HG03342 (cell line): ENCODE data around the gene SYTL3.

Experiments
- ATAC-seq: cut with Tn5 transposase; IDR thresholded peaks from one replicate; pipeline ENCODE4 v1.9.1; 2021; ENCODE audit warnings: mild to moderate bottlenecking, moderate library complexity; ENCODE audit not compliant: unreplicated experiment

The SYTL3 gene

DNA sequence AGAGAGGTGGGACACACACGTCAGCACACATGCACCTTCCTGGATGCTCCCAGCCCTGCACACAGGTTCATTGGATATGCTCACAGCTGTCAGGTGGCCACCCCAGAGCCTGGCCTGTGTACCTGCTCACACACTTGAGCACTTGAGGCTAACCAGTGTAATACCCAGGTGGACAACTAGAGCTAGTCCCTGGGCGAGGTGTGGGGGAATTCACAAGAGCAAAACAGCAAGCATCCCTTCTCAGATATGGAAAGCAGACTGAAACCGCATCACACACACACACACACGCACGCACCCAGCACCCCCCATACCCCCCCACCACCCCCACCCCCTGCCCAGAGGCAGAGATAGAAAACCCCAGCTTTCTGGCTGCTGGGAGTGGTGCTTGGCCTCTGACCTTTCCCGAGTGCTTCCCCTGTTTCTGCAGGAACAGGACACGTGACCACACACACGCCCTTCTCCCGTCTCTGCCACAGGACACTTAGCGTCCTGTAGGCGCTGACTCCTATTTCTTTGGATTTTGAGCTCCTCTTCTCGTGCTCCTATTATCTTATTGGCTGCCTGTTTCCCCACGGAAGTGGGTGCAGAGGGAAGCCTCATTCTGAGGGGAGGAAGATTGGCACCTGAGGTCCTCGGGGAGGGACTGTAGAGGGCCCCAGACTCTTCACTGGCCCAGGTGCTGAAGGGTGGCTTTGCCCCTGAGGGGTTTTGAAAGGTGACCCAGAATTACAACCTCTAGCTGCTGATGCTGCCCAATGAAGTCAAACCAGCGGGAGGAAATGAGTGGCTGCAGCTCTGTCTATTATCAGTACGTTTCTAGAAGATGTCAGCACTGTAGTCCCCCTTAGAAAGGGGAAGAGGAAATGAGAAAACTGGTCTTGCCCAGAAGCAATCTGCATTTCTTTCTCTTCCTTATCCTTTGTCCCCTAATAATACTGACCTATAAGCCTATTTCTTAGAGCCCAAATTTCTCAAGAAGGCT, 65.8 kb downstream of the SYTL3 start:
- peak; percentile 65 for ATAC-seq

- peak; percentile 67 for ATAC-seq
Measured at GRCh38 chr6:158717341-158718330, 67.8 kb downstream of the SYTL3 start.

DNA sequence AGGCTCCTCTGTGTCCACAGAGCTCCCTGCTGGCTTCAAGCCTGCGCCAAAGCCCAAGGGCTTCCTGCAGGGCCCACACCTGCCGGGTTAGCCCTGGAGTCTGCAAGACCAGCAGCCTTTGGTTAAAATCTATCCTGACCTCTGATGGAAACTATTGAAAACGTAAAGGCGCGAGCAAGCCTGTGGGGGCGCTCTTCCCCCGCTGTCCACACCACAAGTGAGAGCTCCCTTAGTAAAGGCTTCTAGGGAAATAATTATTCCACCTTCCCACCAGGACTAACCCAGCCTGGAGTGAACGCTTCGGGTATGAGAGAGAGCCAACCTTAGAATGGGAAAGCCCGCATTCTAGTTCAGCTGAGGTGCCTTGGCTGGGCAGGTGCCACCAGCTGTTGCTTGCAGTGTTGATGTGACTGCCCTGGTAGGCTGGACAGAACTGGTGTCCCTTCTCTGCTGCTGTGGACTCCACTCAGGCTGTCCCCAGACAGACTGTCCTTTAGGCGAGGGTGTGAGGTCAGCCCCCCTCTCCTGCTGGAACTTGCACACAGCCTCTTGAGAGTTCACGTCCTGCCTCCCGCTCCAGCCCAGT, 68.7 kb downstream of the SYTL3 start:
- ATAC-seq, result no peak

GRCh38 chr6:158722176-158722729, 72.4 kb downstream of the SYTL3 start:
- no peak for ATAC-seq

DNA sequence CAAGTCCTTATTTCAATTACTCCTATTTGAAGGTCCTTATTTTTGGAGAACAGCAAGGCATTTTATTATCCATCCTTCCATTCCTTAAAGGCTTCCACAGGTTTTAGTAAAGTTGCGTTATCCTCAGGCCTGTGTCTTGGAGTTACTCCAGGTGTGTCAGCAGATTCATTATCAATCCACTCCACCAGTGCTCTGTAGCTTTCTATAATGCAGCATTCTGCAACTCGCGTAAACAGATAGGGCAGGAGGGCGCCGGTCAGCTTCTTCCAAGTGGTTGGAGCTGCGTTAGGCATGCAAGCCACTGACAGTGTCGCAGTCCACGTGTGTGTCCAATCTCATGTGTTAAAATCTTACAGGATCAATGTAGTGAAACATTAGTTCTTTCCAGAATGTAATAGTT, 75.8 kb downstream of the SYTL3 start:
- ATAC-seq, result no peak

- no peak for ATAC-seq
Measured at GRCh38 chr6:158729906-158730540, 80.2 kb downstream of the SYTL3 start.

- ATAC-seq, result no peak
Measured at GRCh38 chr6:158730541-158730907, 80.7 kb downstream of the SYTL3 start.

DNA sequence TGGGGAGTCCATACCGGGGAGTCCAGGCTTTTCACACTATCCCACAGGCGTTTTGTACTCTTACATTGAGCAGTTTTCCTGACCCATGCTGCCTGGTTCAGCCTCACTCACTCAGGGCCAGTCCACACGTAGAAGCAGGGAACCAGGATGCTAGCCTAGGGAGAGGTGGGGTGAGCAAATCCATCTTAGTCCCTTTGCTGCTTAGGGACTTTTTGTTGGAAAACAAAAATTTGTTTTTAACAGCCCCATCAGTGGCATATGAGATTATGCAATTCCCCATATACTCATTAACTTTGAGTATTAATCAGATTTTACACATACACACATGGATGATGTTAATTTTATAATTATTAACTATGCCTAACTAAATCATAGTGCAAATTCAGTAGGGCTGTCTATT, 85.2 kb downstream of the SYTL3 start:
- ATAC-seq, result no peak

GRCh38 chr6:158737082-158737709, 87.3 kb downstream of the SYTL3 start:
- no peak for ATAC-seq

DNA sequence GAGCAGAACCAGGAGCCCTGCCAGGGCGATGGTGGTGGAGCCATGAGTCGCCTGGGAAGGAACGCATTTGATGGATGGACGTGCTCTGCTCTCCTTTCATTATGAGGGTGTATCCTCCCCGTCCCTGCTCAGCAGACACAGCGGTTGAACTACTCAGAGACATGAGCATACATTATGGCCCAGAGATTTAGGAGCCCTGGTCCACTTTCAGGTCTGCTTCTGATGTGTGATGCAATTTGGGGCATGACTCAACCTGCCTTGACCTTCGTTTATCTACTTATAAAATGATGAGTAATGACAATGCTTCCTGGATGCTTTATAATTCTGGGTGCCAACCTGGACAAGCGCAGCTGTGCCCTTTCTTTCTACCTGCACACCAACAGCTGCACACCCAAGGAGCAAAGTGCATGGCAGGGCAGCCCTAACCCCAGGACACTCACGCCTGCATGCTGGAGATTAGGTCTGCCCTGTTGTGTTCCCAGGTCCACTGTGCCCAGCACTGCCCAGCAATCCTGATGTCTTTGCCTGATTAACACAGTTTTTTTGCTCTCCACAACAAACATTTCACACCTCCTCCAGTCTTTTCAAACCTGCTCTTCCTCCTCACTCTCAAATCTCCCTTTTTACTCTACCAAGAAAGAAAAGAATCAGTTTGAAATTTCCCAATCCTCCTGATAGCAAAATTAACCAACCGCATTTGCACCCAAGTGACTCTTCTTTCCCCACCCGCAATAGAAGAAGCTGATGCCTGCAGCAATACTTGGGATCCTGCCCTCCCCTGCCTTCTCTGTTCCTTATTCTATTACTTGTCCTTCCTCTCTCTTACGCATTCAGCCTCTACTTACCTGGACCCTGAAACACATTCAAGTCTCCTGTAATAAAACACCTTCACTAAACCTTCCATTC, 88.1 kb downstream of the SYTL3 start:
- ATAC-seq, result no peak

DNA sequence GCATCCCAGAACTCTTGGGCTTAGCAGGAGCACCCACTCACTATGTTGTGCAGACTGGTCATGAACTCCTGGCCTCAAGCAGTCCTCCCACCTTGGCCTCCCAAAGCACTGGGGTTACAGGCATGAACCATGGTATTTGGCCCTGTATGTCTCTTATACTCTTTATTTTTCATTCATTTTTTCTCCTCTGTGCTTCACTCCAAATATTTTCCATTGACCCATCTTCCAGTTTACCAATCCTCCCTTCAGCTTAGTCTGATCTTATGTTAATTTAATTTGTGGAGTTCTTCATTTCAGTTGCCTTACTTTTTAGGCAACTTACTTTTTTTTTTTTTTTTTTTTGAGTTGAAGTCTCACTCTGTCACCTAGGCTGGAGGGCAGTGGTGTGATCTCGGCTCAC, 89.8 kb downstream of the SYTL3 start:
- ATAC-seq, result no peak

DNA sequence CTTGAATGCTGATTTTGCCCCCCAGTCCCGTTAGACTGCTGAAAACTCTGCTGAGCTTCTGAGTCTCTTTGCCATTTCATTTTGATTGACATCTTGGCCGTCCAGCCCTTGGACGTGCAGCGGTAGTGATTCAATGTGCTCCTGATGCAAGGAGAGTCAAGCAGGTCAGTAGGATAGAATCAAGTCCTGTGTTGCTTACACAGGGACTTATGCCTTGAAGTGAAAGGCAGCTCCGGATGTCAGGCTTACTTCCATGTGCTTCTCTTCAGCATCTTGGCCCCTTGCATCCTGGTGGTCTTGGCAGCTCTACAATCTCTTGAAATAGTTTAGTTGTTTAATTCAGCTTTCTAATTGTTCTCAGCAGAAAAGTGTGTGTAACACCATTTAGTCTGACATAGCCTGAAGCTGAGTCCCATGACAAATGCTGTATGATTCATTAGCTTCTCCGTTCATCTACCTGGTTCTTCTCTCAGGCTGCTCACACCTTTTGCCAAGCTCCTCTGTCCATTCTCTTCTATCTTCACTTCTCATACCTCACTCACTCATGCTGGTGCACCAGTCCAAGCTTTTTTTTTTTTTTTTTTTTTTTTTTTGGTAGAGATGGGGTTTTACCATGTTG, 93.3 kb downstream of the SYTL3 start:
- no peak for ATAC-seq

DNA sequence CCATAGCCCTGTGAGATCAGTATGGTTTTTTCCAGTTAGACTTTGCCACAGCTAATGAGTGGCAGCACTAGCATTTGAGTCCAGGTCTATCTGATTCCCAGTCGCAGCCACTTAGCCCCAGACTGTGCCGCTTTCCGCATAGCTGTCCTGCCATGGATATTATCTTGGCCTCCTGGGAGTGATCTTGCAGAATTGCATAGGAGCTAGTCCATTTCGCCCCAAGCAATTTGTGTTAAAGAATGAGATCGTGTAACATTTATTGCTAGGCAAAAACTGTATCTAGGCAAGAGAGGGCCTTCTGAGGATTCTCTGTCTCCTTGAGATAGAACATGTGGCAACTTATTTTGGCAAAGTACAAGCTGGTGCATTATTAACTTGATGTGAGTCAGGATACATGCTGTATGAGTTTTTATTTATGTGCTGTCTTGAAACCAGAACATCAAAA, 95.2 kb downstream of the SYTL3 start:
- no peak for ATAC-seq

DNA sequence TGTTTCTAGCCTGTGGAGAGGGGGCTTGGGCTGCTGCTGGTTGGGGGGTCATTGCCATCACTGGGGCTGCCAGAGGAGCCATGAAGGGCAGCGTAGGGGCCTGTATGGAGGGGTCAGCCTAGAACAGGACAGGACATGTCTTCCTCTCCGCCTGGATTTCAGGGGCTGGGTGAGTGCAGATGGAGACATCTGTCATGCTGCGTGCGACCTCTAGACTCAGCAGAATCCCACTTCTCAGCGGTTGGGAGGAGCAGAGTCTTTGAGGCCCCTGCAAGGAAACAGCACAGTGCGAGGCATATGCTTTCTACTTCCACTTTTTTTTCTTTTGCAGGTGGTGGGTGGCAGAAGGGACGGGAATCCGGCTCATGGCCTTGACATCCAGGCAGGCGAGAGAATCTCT, 101.4 kb downstream of the SYTL3 start:
- no peak for ATAC-seq

- no peak for ATAC-seq
Measured at GRCh38 chr6:158751921-158752320, 102.1 kb downstream of the SYTL3 start.

DNA sequence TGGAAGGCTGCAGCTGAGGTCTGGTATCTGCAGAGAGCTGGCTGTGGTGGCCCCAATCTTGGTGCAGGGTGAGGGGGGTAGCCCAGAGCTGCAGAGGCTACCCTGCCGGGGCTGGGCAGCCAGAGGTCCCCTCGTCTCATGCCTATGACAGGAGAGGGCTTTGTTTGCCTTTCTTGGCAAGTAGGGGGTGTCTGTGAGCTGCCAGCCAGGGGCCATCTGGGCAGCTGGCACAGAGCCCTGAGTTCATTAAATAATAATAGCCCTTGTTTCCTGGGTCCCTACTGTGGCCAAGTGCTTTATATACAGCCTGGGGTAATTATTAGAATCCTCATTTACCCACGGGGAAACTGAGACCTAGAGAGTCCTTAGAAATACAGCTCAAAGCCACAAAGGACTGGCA, 102.8 kb downstream of the SYTL3 start:
- ATAC-seq, result no peak

DNA sequence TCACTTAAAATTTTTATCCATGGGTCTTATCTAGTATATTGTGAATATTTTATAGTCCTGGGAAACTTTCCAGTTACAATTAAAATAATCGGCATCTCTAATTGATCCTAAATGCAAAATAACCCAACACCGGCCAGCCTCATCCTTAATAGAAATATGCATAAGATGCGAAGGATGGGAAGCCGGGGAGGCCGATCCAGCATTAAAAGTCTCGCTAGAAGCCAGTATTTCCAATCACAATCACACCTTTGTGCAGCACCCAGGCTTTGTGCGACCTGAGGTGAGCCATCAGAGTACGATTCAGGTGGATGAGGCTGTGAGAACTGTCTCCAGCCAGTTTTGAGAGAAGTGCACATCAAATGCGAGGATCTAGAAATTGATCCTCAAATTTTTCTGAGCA, 104.0 kb downstream of the SYTL3 start:
- no peak for ATAC-seq

- no peak for ATAC-seq
Measured at GRCh38 chr6:158754738-158755137, 104.9 kb downstream of the SYTL3 start.
